HG03280 (cell line): ENCODE data around the gene C8G.

ENCODE experiments used
- ATAC-seq: cut with Tn5 transposase; IDR thresholded peaks from one replicate; pipeline ENCODE4 v1.9.1; 2021; ENCODE audit warnings: mild to moderate bottlenecking, moderate library complexity; ENCODE audit not compliant: unreplicated experiment

The C8G gene

GRCh38 chr9:136940526-136941230, 4.4 kb upstream of the C8G start:
- ATAC-seq: no peak

DNA sequence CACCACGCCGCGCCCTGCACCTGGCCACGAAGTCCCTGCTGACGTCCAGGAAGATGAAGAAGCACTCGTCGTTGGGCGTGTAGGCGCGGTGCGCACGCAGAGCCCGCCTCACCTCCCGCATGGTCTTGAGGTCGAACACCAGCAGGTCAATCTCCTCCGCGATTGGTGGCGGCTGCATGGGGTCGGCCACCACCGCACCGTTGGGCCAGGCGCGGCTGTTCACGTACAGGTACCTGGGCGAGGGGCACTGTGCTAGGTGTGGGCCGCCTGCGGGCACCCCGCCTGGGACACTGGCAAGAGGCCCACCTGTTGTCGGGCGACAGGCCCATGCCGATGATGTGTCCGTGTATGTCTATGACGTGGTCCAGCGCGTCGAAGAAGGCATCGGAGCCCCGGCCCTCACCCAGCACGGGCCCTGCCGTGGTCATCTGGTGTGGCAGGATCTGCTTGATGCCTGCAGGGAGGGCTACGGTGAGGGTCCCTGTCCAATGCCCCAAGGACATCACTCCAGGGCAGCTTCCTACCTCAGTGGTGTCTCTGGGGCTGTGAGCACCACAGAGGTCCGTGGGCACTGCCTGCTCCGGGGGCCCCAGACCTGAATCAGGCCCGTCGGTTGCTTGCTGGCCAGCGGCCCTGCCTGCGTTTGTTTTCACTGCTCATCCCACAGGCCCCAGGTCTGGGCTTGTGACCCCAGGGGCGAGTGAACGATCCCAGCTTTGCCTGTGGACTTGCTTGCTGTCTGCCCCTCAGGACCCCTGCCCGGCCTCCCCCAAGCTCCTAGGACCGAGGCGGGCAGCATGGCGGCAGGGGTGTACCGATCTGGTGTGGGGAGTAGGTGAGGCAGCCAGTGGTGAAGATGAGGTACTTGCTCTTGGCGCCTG, 3.6 kb upstream of the C8G start:
- ATAC-seq: no peak

DNA sequence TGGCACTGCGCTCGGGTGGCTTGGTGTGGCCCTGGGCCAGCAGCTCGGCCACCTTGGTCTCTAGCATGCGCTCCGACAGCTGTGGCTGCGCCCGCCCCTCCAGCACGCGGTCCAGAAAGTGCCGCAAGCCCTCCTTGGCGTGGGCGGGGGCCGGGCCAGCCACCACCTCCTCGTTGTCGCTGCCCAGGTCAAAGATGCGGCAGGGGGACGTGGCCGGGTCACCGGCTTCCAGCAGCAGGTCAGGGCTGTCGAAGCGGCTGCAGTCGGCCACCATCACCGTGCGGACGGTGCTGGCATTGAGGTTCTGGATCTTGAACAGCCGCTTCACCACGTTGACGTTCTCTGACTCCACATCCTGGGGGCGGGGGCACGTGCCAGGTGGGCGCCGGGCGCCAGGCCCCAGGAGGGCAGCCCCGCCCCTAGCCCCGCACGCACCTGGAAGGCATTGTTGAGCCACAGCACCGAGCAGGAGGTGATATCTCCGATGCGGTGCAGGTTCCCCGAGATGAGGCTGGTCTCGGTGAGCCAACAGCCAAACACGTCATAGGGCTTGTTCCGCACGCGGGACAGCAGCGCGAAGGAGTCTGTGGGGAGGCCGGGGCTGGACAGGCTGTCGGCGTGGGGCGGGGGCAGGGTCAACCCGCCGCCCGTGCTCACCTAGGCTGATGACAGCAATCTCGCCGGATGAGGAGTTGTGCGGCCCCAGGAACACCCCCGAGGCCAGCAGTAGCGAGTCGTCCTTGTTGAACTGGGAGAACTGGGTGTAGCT, 2.7 kb upstream of the C8G start:
- no peak for ATAC-seq

DNA sequence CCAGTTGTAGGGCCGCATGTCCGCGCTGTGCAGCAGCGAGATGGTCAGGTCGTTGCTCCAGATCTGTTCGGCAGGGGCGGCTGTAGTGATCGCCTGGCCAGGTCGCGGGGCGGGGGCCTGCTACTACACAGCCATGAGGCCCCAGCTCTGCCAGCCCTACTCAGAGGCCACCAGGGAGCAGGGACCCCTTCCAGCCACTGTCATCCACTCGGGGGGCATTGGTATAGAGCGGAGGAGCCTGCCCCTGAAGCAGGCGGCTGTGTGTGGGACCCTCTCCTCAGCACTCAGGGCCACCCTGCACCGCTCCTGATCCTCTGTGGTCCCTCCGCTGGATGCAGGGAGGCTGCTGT, 2.2 kb upstream of the C8G start:
- no peak for ATAC-seq

GRCh38 chr9:136943291-136944211, 1.5 kb upstream of the C8G start:
- ATAC-seq: peak; percentile 3

- peak; percentile 36 for ATAC-seq
Observed at GRCh38 chr9:136944212-136944518, 878 bp upstream of the C8G start.

GRCh38 chr9:136945333-136946227, 537 bp downstream of the C8G start:
- ATAC-seq: no peak

- no peak for ATAC-seq
Observed at GRCh38 chr9:136946228-136947027, 1.4 kb downstream of the C8G start.

GRCh38 chr9:136947028-136947891, 2.2 kb downstream of the C8G start:
- no peak for ATAC-seq

- ATAC-seq: no peak
Observed at GRCh38 chr9:136947955-136948510, 3.0 kb downstream of the C8G start.

GRCh38 chr9:136949239-136949816, 4.3 kb downstream of the C8G start:
- no peak for ATAC-seq

GRCh38 chr9:136949817-136950655, 5.0 kb downstream of the C8G start:
- ATAC-seq: peak; percentile 90

- ATAC-seq: no peak
Observed at GRCh38 chr9:136950656-136951276, 5.7 kb downstream of the C8G start.

DNA sequence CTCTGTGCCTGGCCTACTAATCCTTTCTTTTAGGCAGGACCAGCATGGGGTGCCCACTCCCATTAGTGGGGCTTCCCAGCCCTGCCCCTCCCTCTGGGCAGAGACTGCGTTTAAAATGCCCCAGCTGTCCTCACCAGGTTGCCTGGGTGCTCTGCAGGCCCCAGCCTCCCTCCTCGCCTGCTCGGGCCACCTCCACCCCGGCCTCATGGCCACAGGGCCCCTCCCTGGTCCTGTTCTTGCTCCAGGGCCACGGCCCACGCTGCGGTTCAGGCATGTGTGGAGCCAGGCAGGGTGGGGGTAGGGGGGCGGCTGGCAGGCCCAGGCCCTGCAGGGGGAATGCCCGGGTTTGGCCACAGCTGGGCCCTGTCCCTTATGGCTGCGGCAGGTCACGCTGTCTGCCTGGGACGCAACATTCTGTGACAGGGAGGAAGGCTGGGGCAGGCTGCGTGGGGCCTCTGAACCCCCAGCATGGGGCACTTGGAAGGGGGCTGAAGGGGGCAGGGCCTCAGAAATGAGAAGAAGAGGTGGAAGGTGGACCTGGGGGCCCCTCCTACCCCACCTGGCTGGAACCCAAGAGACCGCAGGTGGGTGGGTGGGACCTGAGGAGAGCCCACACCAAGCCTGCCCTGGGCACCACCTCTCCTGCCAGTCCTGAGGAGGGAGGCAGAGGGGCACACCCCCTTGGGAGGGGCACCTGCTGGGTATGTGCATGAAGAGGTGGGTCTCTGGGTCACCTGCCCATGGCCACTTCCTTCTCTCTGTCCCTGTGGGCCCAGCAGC, 6.7 kb downstream of the C8G start, which contains the start of gene LCN12:
Gene LCN12, plus strand, starts transcription at position 733 of the 780 bp plus-strand sequence. CDS start 55 bp downstream, outside the sequence.
- ATAC-seq: no peak

- no peak for ATAC-seq
Observed at GRCh38 chr9:136952321-136952850, 7.3 kb downstream of the C8G start.
